HG03457 (cell line): ENCODE measurements around the gene ATN1.

Experiments used
- ATAC-seq: cut with Tn5 transposase; IDR thresholded peaks from one replicate; pipeline ENCODE4 v1.9.1; 2021; ENCODE audit warnings: moderate number of reproducible peaks; ENCODE audit not compliant: unreplicated experiment

The ATN1 gene

DNA sequence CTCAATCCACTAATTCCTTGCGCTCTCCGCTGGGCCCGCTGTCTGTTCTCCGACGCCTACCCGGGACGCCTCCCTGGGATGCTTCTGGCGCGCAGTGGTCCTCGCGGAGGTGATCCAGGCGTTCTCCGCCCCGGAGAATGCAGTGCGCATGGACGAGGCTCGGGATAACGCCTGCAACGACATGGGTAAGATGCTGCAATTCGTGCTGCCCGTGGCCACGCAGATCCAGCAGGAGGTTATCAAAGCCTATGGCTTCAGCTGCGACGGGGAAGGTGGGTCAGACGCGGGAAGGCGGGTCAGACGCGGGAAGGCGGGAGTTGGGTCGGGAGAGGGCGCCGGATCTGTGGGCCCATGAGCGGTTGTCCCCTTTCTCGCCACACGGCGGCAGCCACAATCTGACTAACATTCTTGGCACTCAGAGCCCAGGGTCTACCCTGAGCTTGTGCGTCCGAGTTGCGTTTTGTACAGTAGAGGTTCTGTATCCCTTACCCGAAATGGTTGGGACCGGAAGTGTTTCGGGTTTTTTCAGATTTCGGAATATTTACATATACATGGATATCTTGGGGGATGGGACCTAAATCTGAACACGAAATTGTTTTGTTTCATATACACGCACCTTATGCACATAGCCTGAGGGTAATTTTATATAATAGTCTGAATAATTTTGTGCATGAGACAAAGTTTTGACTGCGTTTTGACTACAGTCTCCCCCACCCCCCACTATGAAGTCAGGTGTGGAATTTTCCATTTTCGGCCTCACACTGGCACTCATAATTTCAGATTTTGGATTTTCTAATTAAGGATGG is 16.8 kb downstream of the ATN1 start:
- peak; percentile 33 for ATAC-seq

GRCh38 chr12:6945613-6946012 is 17.9 kb downstream of the ATN1 start:
- ATAC-seq, result no peak

DNA sequence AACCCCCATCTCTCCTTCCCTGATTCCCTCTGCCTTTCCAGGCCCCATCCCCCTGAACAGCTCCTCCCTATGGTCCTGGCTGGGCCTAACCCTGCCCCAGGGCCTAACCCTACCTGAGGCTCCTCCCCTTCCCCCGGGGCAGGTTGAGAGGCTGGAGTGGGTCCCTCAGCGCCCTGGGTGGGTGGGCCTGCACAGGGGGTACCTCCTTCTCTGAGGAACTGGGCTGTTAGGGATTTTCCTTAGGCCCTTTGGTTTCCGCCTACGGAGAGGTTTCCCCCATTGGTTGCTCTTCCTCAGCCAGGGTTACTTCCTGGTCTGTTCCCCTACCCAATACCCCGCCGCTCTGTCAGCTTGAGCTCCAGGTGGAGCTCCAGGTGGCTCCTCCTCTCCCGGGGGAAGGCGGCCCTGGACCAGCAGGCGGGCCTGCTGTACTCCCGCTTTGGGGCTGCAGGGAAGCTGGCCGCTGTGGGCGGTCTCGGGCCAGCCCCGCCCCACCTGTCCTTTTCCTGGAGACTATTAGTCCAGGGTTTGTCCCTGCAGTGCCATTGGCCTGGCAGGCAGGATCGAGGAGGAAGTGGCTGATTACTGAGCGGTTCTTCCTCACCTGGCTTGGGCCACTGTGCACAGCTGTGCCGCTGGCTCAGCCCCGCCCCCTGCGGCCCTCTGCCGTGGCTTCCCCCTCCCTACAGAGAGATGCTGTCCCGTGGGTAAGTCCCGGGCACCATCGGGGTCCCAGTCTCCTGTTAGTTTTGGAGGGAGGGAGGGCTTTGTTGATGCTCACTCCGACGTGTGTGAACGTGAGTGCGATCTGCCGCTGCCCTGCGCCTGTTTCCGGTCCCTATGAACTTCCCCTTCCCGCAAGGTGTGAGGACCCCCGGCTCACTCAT is 18.5 kb downstream of the ATN1 start:
- no peak for ATAC-seq

- no peak for ATAC-seq
These were observed 19.2 kb downstream of the ATN1 start for GRCh38 chr12:6946920-6947374.

GRCh38 chr12:6947615-6948014 is 19.9 kb downstream of the ATN1 start:
- ATAC-seq, result no peak

- no peak for ATAC-seq
These were observed 21.3 kb downstream of the ATN1 start for GRCh38 chr12:6948873-6949594.

- no peak for ATAC-seq
These were observed 22.6 kb downstream of the ATN1 start for GRCh38 chr12:6950401-6950801.

DNA sequence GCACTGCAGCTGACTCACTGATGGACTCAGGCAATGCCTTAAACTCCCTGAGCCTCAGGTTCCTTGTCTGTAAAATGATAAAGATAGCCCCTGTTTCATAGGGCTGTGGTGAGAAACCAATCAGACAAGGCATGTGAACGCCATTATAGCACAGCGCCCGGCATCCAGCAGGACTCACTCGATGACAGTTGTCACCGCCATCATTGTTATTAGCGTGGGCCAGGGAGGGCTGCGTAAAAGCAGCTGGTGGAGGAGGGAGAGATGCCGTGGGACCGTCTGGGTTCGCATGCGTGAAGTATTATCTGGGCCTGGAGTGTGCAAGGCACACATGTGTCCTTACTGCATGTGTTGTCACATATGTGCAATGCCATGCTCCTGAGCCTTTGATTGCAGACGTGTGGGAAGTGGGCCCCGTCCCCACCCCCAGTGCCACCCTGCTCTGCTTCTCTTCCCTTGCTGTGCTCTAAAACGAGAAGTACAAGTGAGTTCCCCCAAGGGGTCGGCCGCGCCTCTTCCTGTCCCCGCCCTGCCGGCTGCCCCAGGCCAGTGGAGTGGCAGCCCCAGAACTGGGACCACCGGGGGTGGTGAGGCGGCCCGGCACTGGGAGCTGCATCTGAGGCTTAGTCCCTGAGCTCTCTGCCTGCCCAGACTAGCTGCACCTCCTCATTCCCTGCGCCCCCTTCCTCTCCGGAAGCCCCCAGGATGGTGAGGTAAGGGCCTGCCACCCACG is 23.2 kb downstream of the ATN1 start, which contains the start of gene PTPN6:
Gene PTPN6 (plus strand): TSS at position 546 of the 730 bp plus-strand sequence. CDS start 157 bp downstream, at position 703.
- ATAC-seq, result no peak

DNA sequence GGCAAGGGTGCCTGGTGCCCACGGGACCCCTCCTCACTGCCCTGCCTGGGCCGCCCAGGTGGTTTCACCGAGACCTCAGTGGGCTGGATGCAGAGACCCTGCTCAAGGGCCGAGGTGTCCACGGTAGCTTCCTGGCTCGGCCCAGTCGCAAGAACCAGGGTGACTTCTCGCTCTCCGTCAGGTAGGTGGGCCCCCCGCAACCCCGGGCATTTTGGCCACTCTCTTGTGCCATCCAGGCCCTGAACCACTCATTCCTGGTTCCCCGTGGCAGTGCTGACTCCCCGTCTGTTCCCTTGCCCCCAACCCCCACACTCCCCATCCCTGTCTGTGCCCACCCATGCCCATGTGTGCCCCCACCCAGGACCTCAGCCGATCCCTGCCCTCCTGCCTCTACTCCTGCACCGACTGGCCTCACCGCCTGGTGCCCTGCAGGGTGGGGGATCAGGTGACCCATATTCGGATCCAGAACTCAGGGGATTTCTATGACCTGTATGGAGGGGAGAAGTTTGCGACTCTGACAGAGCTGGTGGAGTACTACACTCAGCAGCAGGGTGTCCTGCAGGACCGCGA is 23.9 kb downstream of the ATN1 start:
- ATAC-seq, result no peak

DNA sequence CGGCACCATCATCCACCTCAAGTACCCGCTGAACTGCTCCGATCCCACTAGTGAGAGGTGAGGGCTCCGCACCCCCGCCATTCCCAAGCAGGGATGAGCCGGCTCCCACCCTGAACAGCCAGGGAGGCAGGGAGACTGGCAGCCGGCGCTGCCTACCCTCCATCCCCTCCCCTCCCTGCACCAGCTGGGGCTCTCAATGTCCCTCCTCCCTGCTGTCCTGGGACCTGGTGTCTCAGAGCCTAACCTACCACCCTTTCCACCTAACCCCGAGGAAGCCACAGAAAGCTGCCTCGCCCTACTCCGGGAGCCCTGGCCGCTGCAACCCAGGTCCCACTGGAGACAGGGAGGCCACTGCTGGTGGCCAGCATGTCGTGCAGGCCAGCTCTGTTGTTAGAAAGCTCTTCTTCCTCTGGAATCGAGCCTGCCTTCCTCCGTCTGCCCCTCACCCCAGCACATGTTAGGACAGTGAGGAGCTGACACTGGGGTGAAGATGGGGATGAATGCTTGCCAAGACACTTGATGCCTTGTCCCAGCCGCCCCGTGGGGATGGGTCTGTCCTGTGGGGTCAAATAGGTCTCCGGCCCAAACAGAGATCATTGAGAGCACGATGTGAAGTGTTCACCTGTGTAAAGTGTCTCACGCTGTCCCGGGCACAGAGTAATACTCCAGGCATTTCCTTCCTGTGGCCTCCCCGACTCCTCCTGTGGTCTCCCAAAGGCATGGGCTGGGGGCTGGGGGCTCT is 24.5 kb downstream of the ATN1 start:
- ATAC-seq, result no peak

GRCh38 chr12:6952863-6953441 is 25.2 kb downstream of the ATN1 start:
- no peak for ATAC-seq

DNA sequence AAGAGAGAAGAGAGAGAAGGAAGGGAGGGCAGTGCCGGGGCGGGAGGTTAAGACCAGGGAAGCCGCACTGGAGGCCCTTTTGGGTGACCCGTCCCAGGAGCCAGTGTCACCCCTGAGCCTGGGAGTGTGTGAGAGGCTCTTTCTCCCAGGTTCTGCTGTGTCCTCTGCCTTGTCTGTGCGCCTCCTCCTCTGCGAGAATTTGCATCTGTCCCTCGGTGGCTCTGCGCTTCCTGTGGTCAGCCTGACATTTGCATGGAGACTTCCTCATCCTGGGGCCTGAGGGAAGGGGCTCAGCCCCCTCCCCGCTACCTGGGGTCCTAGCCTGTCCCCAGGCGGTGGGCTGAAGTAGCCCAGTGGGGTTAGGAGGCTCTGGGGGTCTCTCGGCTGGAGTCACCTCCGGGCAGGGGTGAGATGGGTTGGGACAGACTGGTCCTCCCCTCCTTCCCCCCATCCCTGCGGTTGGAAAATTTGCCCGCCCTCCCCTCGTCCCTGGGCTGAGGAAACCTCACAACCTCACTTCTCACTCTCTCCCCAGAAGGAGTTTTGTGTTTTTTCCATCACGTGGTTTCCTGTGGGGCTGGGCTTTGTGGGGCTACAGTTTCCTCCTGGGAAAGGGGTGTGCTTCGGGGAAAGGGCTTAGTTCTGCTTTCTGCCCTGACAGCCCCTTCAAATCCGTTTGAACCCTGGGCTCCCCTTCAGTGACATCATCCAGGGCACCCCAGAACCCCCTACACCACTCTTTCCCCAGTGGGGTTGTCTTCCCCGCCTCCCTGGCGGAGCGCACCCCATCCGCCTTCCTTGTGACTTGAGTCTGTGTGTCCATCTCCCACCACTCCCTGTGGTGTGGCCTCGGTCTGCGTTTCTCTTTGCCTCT is 25.9 kb downstream of the ATN1 start:
- ATAC-seq, result no peak

- ATAC-seq, result no peak
These were observed 26.8 kb downstream of the ATN1 start for GRCh38 chr12:6954316-6955107.

GRCh38 chr12:6955108-6956020 is 27.6 kb downstream of the ATN1 start:
- no peak for ATAC-seq

DNA sequence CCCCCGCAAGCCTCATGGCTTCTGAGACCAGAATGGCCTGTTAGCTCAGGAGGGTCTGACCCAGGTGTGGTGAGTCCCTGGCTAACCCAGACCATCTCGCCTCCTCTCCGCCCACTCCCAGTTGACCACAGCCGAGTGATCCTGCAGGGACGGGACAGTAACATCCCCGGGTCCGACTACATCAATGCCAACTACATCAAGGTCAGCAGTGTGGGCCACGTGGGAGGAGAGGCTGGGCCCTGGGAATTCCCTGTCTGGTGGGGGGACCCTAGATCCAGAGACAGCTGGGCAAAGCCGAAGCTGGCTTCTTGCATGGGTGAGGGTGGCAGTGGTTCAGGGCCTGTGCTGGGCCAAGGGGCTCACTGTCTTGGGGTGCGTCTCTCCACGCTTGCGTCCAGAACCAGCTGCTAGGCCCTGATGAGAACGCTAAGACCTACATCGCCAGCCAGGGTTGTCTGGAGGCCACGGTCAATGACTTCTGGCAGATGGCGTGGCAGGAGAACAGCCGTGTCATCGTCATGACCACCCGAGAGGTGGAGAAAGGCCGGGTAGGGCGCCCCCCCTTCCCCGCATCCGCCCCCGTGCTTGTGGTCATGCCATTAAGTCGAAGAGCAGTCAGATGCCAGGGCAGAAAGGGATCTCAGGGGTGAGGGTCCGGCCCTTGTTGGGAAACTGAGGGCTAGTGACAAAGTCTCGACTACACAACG is 28.4 kb downstream of the ATN1 start:
- ATAC-seq, result no peak
